H9 (cell line): ENCODE data around the gene DOCK9. TPM values are rescaled to one million over a fixed set of nuclear protein-coding genes. Genes with fewer than 3 reads are reported as not detected.

Experiments used
- DNase-seq: peaks from one replicate; pipeline ENCODE4 v3.0.0-alpha.2; 2017
- H2AFZ ChIP-seq: one replicate; pipeline ENCODE4 v1.6.1; 2013; ENCODE audit warnings: mild to moderate bottlenecking, low read length, control low read depth, moderate library complexity
- H2AK5ac ChIP-seq: 2 replicates; pipeline ENCODE4 v1.6.1; 2013; ENCODE audit warnings: low read length, control low read depth, mixed read lengths; ENCODE audit not compliant: insufficient read length
- H2BK120ac ChIP-seq: one replicate; pipeline ENCODE4 v1.6.1; 2013; ENCODE audit warnings: low read depth, mild to moderate bottlenecking, low read length, control low read depth, inconsistent platforms; ENCODE audit not compliant: poor library complexity, severe bottlenecking
- H2BK12ac ChIP-seq: 2 replicates; pipeline ENCODE4 v1.6.1; 2013; ENCODE audit warnings: low read length, control low read depth, mixed read lengths, low read depth; ENCODE audit not compliant: insufficient read length
- H2BK15ac ChIP-seq: 2 replicates; pipeline ENCODE4 v1.6.1; 2013; ENCODE audit warnings: low read depth, low read length, control low read depth
- H2BK20ac ChIP-seq: one replicate; pipeline ENCODE4 v1.6.1; 2013; ENCODE audit warnings: low read depth, mild to moderate bottlenecking, low read length, control low read depth, inconsistent platforms; ENCODE audit not compliant: poor library complexity, severe bottlenecking
- H2BK5ac ChIP-seq: 2 replicates; pipeline ENCODE4 v1.6.1; 2013; ENCODE audit warnings: low read length, control low read depth, mixed read lengths; ENCODE audit not compliant: insufficient read length
- H3K14ac ChIP-seq: 2 replicates; pipeline ENCODE4 v1.6.1; 2013; ENCODE audit warnings: low read length, control low read depth; ENCODE audit not compliant: insufficient read depth
- H3K18ac ChIP-seq: 2 replicates; pipeline ENCODE4 v1.6.1; 2013; ENCODE audit warnings: low read depth, mild to moderate bottlenecking, mixed read lengths, low read length, control low read depth; ENCODE audit not compliant: insufficient read length
- H3K23ac ChIP-seq: 2 replicates; pipeline ENCODE4 v1.6.1; 2013; ENCODE audit warnings: low read length, control low read depth, mixed read lengths, low read depth; ENCODE audit not compliant: insufficient read length
- H3K23me2 ChIP-seq: 2 replicates; pipeline ENCODE4 v1.6.1; 2013; ENCODE audit warnings: low read depth, mild to moderate bottlenecking, mixed read lengths, low read length, control low read depth; ENCODE audit not compliant: insufficient read length, poor library complexity, severe bottlenecking
- H3K27ac ChIP-seq: 2 replicates; pipeline ENCODE4 v1.5.1; 2013; ENCODE audit warnings: low read length, control low read depth, mixed read lengths, low read depth; ENCODE audit not compliant: insufficient read length
- H3K27me3 ChIP-seq: 2 replicates; pipeline ENCODE4 v1.6.1; 2013; ENCODE audit warnings: low read length, control low read depth, inconsistent platforms; ENCODE audit not compliant: insufficient read depth
- H3K4ac ChIP-seq: 2 replicates; pipeline ENCODE4 v1.6.1; 2013; ENCODE audit warnings: low read depth, mild to moderate bottlenecking, control low read depth, inconsistent platforms, low read length, moderate library complexity
- H3K4me1 ChIP-seq: 2 replicates; pipeline ENCODE4 v1.6.1; 2013; ENCODE audit warnings: low read length, control low read depth, inconsistent platforms; ENCODE audit not compliant: insufficient read depth
- H3K4me2 ChIP-seq: 2 replicates; pipeline ENCODE4 v1.6.1; 2013; ENCODE audit warnings: low read length, control low read depth, mixed read lengths; ENCODE audit not compliant: insufficient read length, insufficient read depth
- H3K56ac ChIP-seq: 2 replicates; pipeline ENCODE4 v1.6.1; 2013; ENCODE audit warnings: low read depth, mild to moderate bottlenecking, mixed read lengths, low read length, control low read depth; ENCODE audit not compliant: insufficient read length
- H3K79me1 ChIP-seq: 2 replicates; pipeline ENCODE4 v1.6.1; 2013; ENCODE audit warnings: low read depth, mild to moderate bottlenecking, moderate library complexity, low read length, control low read depth, inconsistent platforms; ENCODE audit not compliant: insufficient read depth, poor library complexity, severe bottlenecking
- H3K79me2 ChIP-seq: 2 replicates; pipeline ENCODE4 v1.6.1; 2013; ENCODE audit warnings: low read length, control low read depth, inconsistent platforms; ENCODE audit not compliant: insufficient read depth
- H3K9ac ChIP-seq: 2 replicates; pipeline ENCODE4 v1.6.1; 2013; ENCODE audit warnings: low read length, control low read depth, mixed read lengths; ENCODE audit not compliant: insufficient read length; ENCODE audit errors: extremely low read depth
- H3K9me3 ChIP-seq: one replicate; pipeline ENCODE4 v1.6.1; 2013; ENCODE audit warnings: low read depth, low read length, inconsistent platforms; ENCODE audit not compliant: control insufficient read depth
- H3T11ph ChIP-seq: one replicate; pipeline ENCODE4 v1.6.1; 2013; ENCODE audit warnings: mild to moderate bottlenecking, low read length, control low read depth, inconsistent platforms
- H4K20me1 ChIP-seq: one replicate; pipeline ENCODE4 v1.6.1; 2013; ENCODE audit not compliant: control insufficient read depth, insufficient read length, insufficient read depth
- H4K5ac ChIP-seq: 2 replicates; pipeline ENCODE4 v1.6.1; 2013; ENCODE audit warnings: low read depth, mild to moderate bottlenecking, mixed read lengths, low read length, control low read depth; ENCODE audit not compliant: insufficient read length
- H4K8ac ChIP-seq: replicated peaks from 2 replicates; pipeline ENCODE4 v1.6.1; 2013; ENCODE audit warnings: low read length, control low read depth, mixed read lengths, low read depth; ENCODE audit not compliant: insufficient read length
- H4K91ac ChIP-seq: 2 replicates; pipeline ENCODE4 v1.6.1; 2013; ENCODE audit warnings: low read depth, mild to moderate bottlenecking, moderate library complexity, mixed read lengths, low read length, control low read depth; ENCODE audit not compliant: insufficient read length
- H3K27ac Mint-ChIP-seq, 3 experiments: 2 replicates in 2 of 3; 3 replicates in 1 of 3; pipeline ENCODE4 v1.8.0; 2020 to 2021; ENCODE audit warnings: mixed read lengths in 3 of 3, mild to moderate bottlenecking in 1 of 3, moderate library complexity in 1 of 3
- H3K27me3 Mint-ChIP-seq: 2 replicates; pipeline ENCODE4 v1.8.0; 2021; ENCODE audit warnings: low read depth, mild to moderate bottlenecking, moderate library complexity, mixed read lengths
- H3K36me3 Mint-ChIP-seq, 3 experiments: 2 replicates in 2 of 3; 3 replicates in 1 of 3; pipeline ENCODE4 v1.8.0; 2020 to 2021; ENCODE audit warnings: low read depth in 3 of 3, mixed read lengths in 3 of 3; ENCODE audit not compliant: insufficient read depth in 1 of 3
- H3K4me1 Mint-ChIP-seq, 2 experiments: 2 replicates each; pipeline ENCODE4 v1.8.0; 2020; ENCODE audit warnings: mixed read lengths in 2 of 2
- H3K4me3 Mint-ChIP-seq, 2 experiments: 2 replicates in 1 of 2; 3 replicates in 1 of 2; pipeline ENCODE4 v1.8.0; 2020 to 2021; ENCODE audit warnings: mild to moderate bottlenecking in 2 of 2, mixed read lengths in 2 of 2, moderate library complexity in 1 of 2
- H3K9me3 Mint-ChIP-seq, 2 experiments: 2 replicates in 1 of 2; 3 replicates in 1 of 2; pipeline ENCODE4 v1.8.0; 2020; ENCODE audit warnings: mild to moderate bottlenecking in 2 of 2, mixed read lengths in 2 of 2, moderate library complexity in 1 of 2
- WGBS: extraction: QIAGEN DNeasy Blood & Tissue Kit; methylation state at CpG from one replicate; pipeline ENCODE4 v1.1.7; 2013; ENCODE audit warnings: missing lambda C conversion rate, low lambda C conversion rate, mixed read lengths; ENCODE audit not compliant: insufficient read length; ENCODE audit errors: extremely low coverage; 5-methylcytosine and 5-hydroxymethylcytosine counted together
- total RNA-seq: library from RNA; stranded (reverse); gene quantifications from 2 replicates; pipeline ENCODE4 v1.2.1, GENCODE V29; 2021
- TF ChIP-seq, protein P1 (sequence below): fragments of 200-600 bp; sonication (generic); conservative IDR thresholded peaks from 3 replicates; pipeline ENCODE4 v1.8.0; 2021; ENCODE audit warnings: antibody characterized with exemption, mild to moderate bottlenecking

Gene DOCK9
- total RNA-seq, 1 experiment from 2014 or later = 23.0 TPM

DNA sequence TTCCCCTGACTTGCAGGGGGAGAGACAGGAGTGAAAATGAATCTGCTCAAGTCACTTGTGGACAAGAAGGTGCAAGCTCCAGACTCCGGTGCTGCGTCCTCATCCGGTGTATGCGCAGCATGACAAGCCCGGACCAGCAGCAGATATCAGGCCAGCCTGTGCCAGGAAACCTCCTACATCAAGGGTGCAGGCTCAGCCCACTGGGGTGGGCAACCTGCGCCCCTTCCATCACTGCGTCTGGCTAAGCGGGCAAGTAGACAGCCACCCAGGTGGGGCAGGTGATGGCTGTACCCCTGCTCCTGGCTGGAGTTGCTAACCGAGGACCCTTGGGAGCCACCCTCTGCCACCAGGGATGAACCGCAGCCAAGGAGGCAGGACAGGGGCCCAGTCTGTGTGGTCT is 192.5 kb downstream of the DOCK9 start:
- Mint-ChIP-seq H3K27ac (no peak overlapping the region), H3K4me3 (no peak overlapping the region), H3K27me3 (no peaks in the 10 kb centered on the region; the same call in 1 of the 2 replicates), H3K4me1 (peaks cover 4 to 8% of the 10 kb centered on the region in 2 experiments; a peak in 1 of 4 replicates), H3K9me3 (peaks cover 0 to 2% of the 10 kb centered on the region in 2 experiments; a peak in 1 of 5 replicates), H3K36me3 (no peaks in the 10 kb centered on the region; a peak in 1 of 7 replicates)
- Histone ChIP-seq H3K23ac (no peak overlapping the region), H2BK120ac (no peak overlapping the region), H3K18ac (no peak overlapping the region), H4K5ac (no peak overlapping the region), H3T11ph (no peak overlapping the region), H3K4me1 (no peaks in the 10 kb centered on the region), H3K9me3 (no peaks in the 10 kb centered on the region), H3K4ac (no peak overlapping the region), H2BK5ac (no peak overlapping the region), H4K8ac (no peak overlapping the region), H3K27me3 (no peaks in the 10 kb centered on the region), H2BK20ac (no peak overlapping the region), H3K9ac (no peak overlapping the region), H2BK12ac (no peak overlapping the region), H3K4me2 (no peak overlapping the region), H3K56ac (no peak overlapping the region), H3K27ac (no peak overlapping the region), H4K91ac (no peak overlapping the region), H2AFZ (no peak overlapping the region), H2BK15ac (no peak overlapping the region), H2AK5ac (no peak overlapping the region), H3K23me2 (no peaks in the 10 kb centered on the region), H3K79me2 (0 out of 2 replicates have a peak, but pooled peaks cover 1% of the 10 kb centered on the region), H4K20me1 (no peaks in the 10 kb centered on the region), H3K79me1 (no peaks in the 10 kb centered on the region), H3K14ac (no peak overlapping the region)
- no peak for DNase-seq
- TF ChIP-seq, protein P1, sequence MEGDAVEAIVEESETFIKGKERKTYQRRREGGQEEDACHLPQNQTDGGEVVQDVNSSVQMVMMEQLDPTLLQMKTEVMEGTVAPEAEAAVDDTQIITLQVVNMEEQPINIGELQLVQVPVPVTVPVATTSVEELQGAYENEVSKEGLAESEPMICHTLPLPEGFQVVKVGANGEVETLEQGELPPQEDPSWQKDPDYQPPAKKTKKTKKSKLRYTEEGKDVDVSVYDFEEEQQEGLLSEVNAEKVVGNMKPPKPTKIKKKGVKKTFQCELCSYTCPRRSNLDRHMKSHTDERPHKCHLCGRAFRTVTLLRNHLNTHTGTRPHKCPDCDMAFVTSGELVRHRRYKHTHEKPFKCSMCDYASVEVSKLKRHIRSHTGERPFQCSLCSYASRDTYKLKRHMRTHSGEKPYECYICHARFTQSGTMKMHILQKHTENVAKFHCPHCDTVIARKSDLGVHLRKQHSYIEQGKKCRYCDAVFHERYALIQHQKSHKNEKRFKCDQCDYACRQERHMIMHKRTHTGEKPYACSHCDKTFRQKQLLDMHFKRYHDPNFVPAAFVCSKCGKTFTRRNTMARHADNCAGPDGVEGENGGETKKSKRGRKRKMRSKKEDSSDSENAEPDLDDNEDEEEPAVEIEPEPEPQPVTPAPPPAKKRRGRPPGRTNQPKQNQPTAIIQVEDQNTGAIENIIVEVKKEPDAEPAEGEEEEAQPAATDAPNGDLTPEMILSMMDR = no peak
- WGBS = no CpG with 5 or more reads among the region's 10 CpGs
